K562 (cell line): Measurements from ENCODE around the gene LAPTM5. TPM values are rescaled to one million over a fixed set of nuclear protein-coding genes. Genes with fewer than 3 reads are reported as not detected.

Experiments
- ATAC-seq: fragments of 200-7000 bp; cut with Tn5 transposase; 3 replicates; pipeline ENCODE4 v1.9.1; 2020; ENCODE audit warnings: moderate library complexity
- BruUV-seq: library from RNA; stranded (reverse); fragments of 400-500 nt; replicated peaks from 2 replicates; lab custom pipeline; 2021; lab: Mats Ljungman, UMichigan
- CTCF ChIA-PET: fragments of 300-600 bp; formaldehyde crosslinking; extraction: SDS; loops from one replicate; lab custom pipeline; 2021; ENCODE audit warnings: low intra/inter-chr PET ratio; lab: Yijun Ruan, JAX
- POLR2A ChIA-PET: fragments of 300-600, 350-650 bp; sonication (Branson Sonifier 250); formaldehyde crosslinking; extraction: SDS; loops from one replicate; lab custom pipeline; 2021; ENCODE audit warnings: antibody characterized with exemption, inconsistent platforms; lab: Yijun Ruan, JAX
- DNase-seq, 4 experiments: peaks; one replicate each; pipeline versions ENCODE4 v3.0.0 to v3.0.0-alpha.2; 2011 to 2018; ENCODE audit warnings: low spot score in 3 of 4, mixed read lengths in 3 of 4; ENCODE audit errors: extremely low read depth in 1 of 4
- FAIRE-seq: peaks from 2 replicates; lab custom pipeline; 2011; peaks lifted over from hg19 to GRCh38; lab: Jason Lieb, UNC
- H2AFZ ChIP-seq: 2 replicates; pipeline ENCODE4 v1.6.0; 2011; ENCODE audit warnings: low read depth, low read length, control low read depth, inconsistent platforms
- H3K27ac ChIP-seq: fragments of 200-600 bp; 3 replicates; pipeline ENCODE4 v1.8.0; 2011; ENCODE audit warnings: low read depth, mild to moderate bottlenecking, control low read depth, inconsistent platforms, low read length, moderate library complexity, mixed read lengths; ENCODE audit errors: extremely low read depth
- H3K27me3 ChIP-seq, 2 experiments: fragments of 300-600 bp in 1 of 2; 2 replicates in 1 of 2; 3 replicates in 1 of 2; pipeline versions ENCODE4 v1.6.0 to v1.8.0; 2011; ENCODE audit warnings: inconsistent platforms in 2 of 2, low read length in 2 of 2, mild to moderate bottlenecking in 1 of 2, mixed read lengths in 1 of 2, moderate library complexity in 1 of 2; ENCODE audit not compliant: control insufficient read depth in 2 of 2, insufficient read depth in 2 of 2
- H3K36me3 ChIP-seq: fragments of 300-600 bp; 3 replicates; pipeline ENCODE4 v1.8.0; 2011; ENCODE audit warnings: mild to moderate bottlenecking, low read length, inconsistent platforms; ENCODE audit not compliant: control insufficient read depth, insufficient read depth
- H3K4me1 ChIP-seq, 2 experiments: fragments of 200-600 bp in 1 of 2; replicated peaks in 1 of 2; 2 replicates in 1 of 2; 3 replicates in 1 of 2; pipeline versions ENCODE4 v1.5.1 to v1.8.0; 2011; ENCODE audit warnings: inconsistent platforms in 2 of 2, low read length in 2 of 2, mild to moderate bottlenecking in 1 of 2, mixed read lengths in 1 of 2, moderate library complexity in 1 of 2; ENCODE audit not compliant: control insufficient read depth in 2 of 2, insufficient read depth in 2 of 2
- H3K4me2 ChIP-seq: 2 replicates; pipeline ENCODE4 v1.6.1; 2011; ENCODE audit warnings: low read length, control low read depth, inconsistent platforms, mixed read lengths; ENCODE audit not compliant: insufficient read depth
- H3K4me3 ChIP-seq: fragments of 200-600 bp; sonication (generic), shearing (Covaris generic); 2 replicates; pipeline ENCODE4 v1.5.1; 2016; ENCODE audit warnings: control low read depth, inconsistent platforms
- H3K79me2 ChIP-seq: fragments of 200-600 bp; 3 replicates; pipeline ENCODE4 v1.8.0; 2011; ENCODE audit warnings: low read length, inconsistent platforms; ENCODE audit not compliant: control insufficient read depth, insufficient read depth
- H3K9ac ChIP-seq, 2 experiments: 2 replicates each; pipeline versions ENCODE4 v1.6.0 to v1.6.1; 2011; ENCODE audit warnings: low read depth in 2 of 2, low read length in 2 of 2, control low read depth in 1 of 2, inconsistent platforms in 1 of 2, mild to moderate bottlenecking in 1 of 2, mixed read lengths in 1 of 2; ENCODE audit not compliant: insufficient read depth in 1 of 2
- H3K9me1 ChIP-seq: one replicate; pipeline ENCODE4 v1.6.0; 2011; ENCODE audit warnings: inconsistent platforms, mild to moderate bottlenecking, low read length, moderate library complexity; ENCODE audit not compliant: control insufficient read depth, insufficient read depth
- H3K9me3 ChIP-seq: replicated peaks from 2 replicates; pipeline ENCODE4 v1.5.1; 2011; ENCODE audit warnings: low read depth, low read length, inconsistent platforms; ENCODE audit not compliant: control insufficient read depth, insufficient read depth
- H4K20me1 ChIP-seq: replicated peaks from 2 replicates; pipeline ENCODE4 v1.6.1; 2011; ENCODE audit warnings: low read length, inconsistent platforms, mixed read lengths; ENCODE audit not compliant: control insufficient read depth, insufficient read depth
- NELFE ChIP-seq: IDR thresholded peaks from 2 replicates; pipeline ENCODE4 v1.6.1; 2011; ENCODE audit warnings: mild to moderate bottlenecking; ENCODE audit not compliant: insufficient read depth, insufficient read length
- NFIC ChIP-seq: fragments of 450-650 bp; IDR thresholded peaks from 2 replicates; pipeline ENCODE4 v1.6.1; 2017; ENCODE audit warnings: mild to moderate bottlenecking, inconsistent platforms
- NFIX ChIP-seq: fragments of 250-450 bp; sonication (Bioruptor Pico); IDR thresholded peaks from 2 replicates; pipeline ENCODE4 v1.4.0; 2020; ENCODE audit warnings: low read depth, mild to moderate bottlenecking, moderate library complexity
- ZNF57 ChIP-seq: fragments of 450-650 bp; formaldehyde crosslinking; IDR thresholded peaks from 2 replicates; pipeline ENCODE4 v1.4.0; 2020; ENCODE audit warnings: mild to moderate bottlenecking, moderate library complexity
- WGBS: fragments of 100-300 bp; shearing (Covaris generic); methylation state at CpG from one replicate; pipeline ENCODE4 v1.1.6; 2016; ENCODE audit warnings: low coverage, mixed read lengths; ENCODE audit not compliant: insufficient coverage; ENCODE audit errors: missing lambda C conversion rate; 5-methylcytosine and 5-hydroxymethylcytosine counted together
- in situ Hi-C: fragments of 300-500 bp; cut with MboI; formaldehyde crosslinking; loops from 4 replicates; pipeline ENCODE4 v1.15.0; 2018; ENCODE audit warnings: inconsistent platforms, mixed read lengths
- intact Hi-C: fragments of 100-400 bp; cut with micrococcal nuclease; formaldehyde crosslinking; loops from 2 replicates; pipeline ENCODE4 v1.14.2; 2022
- polyA plus RNA-seq, 8 experiments: library from polyadenylated mRNA; depleted of rRNA in 4 of 8; stranded (reverse) in 5 of 8; unstranded in 3 of 8; fragments of >200 nt; fragmentation: Nextera tagmentation in 2 of 8; fragmentation: Illumina TruSeq in 1 of 8; extraction: Ambion mirVana in 2 of 8; extraction: Trizol in 1 of 8; gene quantifications; 2 replicates each; pipeline versions ENCODE4 v1.2.1 to v1.2.3, GENCODE V29; 2011 to 2014; ENCODE audit warnings: inconsistent platforms in 1 of 8, missing spikeins in 1 of 8
- total RNA-seq, 7 experiments: library from RNA; depleted of rRNA in 6 of 7; stranded (reverse); fragments of >200 nt in 6 of 7; fragmentation: Illumina TruSeq in 2 of 7; extraction: Trizol in 2 of 7; gene quantifications; 2 replicates each; pipeline versions ENCODE4 v1.2.1 to v1.2.3, GENCODE V29; 2011 to 2021; ENCODE audit warnings: low replicate concordance in 1 of 7
- TF ChIP-seq, protein P1 (sequence below), 2 experiments: fragments of 150-350 bp in 1 of 2; IDR thresholded peaks; 2 replicates each; pipeline ENCODE4 v1.6.1; 2012 to 2016; ENCODE audit warnings: low read depth in 2 of 2, low read length in 2 of 2, mild to moderate bottlenecking in 1 of 2, moderate library complexity in 1 of 2
- TF ChIP-seq, protein P2 (sequence below): fragments of 450-650 bp; conservative IDR thresholded peaks from 2 replicates; pipeline ENCODE4 v1.6.1; 2016; ENCODE audit warnings: missing genetic modification characterization, low read depth, mild to moderate bottlenecking, missing compliant biosample characterization, moderate library complexity

LAPTM5 gene
- total and polyA plus RNA-seq, 9 of the 15 experiments (the other 6 are each of a cell fraction or from before 2014, with no cell fraction given) = 2.4 to 47.3 (median 20.3) TPM

DNA sequence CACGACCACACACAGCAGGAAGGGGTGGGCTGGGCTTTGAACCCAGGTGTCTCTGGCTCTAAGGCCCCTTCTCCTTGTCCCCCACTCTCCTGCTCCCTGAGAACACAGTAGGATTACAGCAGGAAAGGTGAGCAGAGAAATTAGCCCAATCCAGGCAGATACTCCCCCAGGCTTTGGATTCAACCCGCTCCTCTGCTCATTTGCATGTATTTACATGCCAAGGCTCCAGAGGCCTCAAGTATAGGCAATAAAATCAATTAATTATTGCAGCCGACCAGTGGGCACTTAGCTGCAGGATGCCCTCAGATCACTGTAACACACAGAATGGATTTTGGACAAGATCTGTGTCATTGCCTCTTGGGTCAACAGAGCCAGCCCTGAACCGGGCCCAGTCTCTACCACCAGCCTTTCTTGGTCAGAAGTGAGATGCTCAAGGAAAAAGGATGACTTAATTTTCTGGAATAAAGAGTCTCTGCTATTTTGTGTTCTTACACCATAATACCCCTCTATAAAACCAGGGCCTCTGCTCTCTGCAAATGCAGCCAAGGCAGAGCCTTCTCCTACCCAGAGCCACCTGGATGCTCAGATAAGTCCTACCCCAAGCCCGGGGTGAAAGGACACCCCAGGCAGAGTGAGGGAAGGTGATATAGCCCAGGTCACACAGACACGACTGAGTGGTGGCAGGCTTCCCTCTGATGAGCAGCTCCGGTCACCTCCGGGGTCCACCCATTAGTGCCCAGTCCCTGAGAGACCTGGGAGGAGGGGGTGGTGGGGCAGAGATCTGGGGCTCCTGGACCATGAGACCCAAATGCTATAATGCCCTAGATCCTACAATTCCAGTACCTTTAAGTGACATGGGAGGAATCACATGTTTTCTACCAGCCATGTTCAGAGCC lies 63.0 kb downstream of the LAPTM5 start:
- no peak overlapping the region for H3K4me2 ChIP-seq
- no peaks in the 10 kb centered on the region for H3K79me2 ChIP-seq
- POLR2A ChIA-PET = interaction anchor here (0.6 kb wide), 1 partner anchor 18 kb away, joined by 3 read pairs; no protein-coding TSS in a partner anchor
- in situ Hi-C loops (no loop called here), intact Hi-C loops (no loop called here)
- no peak overlapping the region for H2AFZ ChIP-seq
- no peaks in the 10 kb centered on the region for H3K9me3 ChIP-seq
- FAIRE-seq (no peak), DNase-seq (no peak), ATAC-seq (no peak)
- H3K4me1 ChIP-seq = peaks cover 0 to 3% of the 10 kb centered on the region in 2 experiments; a peak in 1 of 5 replicates
- no peaks in the 10 kb centered on the region for H3K36me3 ChIP-seq
- no TSS peak for BruUV-seq
- 0% methylated on average over 8 of the region's 8 CpGs for WGBS
- H3K9me1 ChIP-seq = no peaks in the 10 kb centered on the region
- TF ChIP-seq NFIC = no peak
- TF ChIP-seq, protein P1, sequence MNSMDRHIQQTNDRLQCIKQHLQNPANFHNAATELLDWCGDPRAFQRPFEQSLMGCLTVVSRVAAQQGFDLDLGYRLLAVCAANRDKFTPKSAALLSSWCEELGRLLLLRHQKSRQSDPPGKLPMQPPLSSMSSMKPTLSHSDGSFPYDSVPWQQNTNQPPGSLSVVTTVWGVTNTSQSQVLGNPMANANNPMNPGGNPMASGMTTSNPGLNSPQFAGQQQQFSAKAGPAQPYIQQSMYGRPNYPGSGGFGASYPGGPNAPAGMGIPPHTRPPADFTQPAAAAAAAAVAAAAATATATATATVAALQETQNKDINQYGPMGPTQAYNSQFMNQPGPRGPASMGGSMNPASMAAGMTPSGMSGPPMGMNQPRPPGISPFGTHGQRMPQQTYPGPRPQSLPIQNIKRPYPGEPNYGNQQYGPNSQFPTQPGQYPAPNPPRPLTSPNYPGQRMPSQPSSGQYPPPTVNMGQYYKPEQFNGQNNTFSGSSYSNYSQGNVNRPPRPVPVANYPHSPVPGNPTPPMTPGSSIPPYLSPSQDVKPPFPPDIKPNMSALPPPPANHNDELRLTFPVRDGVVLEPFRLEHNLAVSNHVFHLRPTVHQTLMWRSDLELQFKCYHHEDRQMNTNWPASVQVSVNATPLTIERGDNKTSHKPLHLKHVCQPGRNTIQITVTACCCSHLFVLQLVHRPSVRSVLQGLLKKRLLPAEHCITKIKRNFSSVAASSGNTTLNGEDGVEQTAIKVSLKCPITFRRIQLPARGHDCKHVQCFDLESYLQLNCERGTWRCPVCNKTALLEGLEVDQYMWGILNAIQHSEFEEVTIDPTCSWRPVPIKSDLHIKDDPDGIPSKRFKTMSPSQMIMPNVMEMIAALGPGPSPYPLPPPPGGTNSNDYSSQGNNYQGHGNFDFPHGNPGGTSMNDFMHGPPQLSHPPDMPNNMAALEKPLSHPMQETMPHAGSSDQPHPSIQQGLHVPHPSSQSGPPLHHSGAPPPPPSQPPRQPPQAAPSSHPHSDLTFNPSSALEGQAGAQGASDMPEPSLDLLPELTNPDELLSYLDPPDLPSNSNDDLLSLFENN (IDR thresholded peaks at IDR 0.05; ENCODE audit: low read depth in 2 of 2, low read length in 2 of 2) = no peak
- TF ChIP-seq, protein P2, sequence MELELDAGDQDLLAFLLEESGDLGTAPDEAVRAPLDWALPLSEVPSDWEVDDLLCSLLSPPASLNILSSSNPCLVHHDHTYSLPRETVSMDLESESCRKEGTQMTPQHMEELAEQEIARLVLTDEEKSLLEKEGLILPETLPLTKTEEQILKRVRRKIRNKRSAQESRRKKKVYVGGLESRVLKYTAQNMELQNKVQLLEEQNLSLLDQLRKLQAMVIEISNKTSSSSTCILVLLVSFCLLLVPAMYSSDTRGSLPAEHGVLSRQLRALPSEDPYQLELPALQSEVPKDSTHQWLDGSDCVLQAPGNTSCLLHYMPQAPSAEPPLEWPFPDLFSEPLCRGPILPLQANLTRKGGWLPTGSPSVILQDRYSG (tag) = no peak
- no peak for TF ChIP-seq NFIX (CRISPR knock-in tag)
- TF ChIP-seq NELFE = no peak
- TF ChIP-seq ZNF57 (CRISPR knock-in tag) = no peak
- H3K4me3 ChIP-seq = no peak overlapping the region
- peaks cover 16 to 32% of the 10 kb centered on the region in 2 experiments; a peak in 2 of 5 replicates for H3K27me3 ChIP-seq
- H3K9ac ChIP-seq = no peak overlapping the region
- 0 out of 2 replicates have a peak, but pooled peaks cover 10% of the 10 kb centered on the region for H4K20me1 ChIP-seq
- CTCF ChIA-PET = no interaction called here
- no peak overlapping the region for H3K27ac ChIP-seq
